Activated effector memory CD4-positive, alpha-beta T cell treated with Interleukin-2 at 50 U/mL for 16 hours (primary cell): ENCODE measurements around the gene P2RY6.

Experiments used
- DNase-seq: peaks from one replicate; pipeline ENCODE4 v3.0.0-alpha.2; 2020

The P2RY6 gene

GRCh38 chr11:73281796-73282660 is 9.9 kb downstream of the P2RY6 start:
- no peak for DNase-seq

- no peak for DNase-seq
Observed at GRCh38 chr11:73283276-73284000, 11.3 kb downstream of the P2RY6 start.

- no peak for DNase-seq
Observed at GRCh38 chr11:73284106-73284505, 12.0 kb downstream of the P2RY6 start.

- no peak for DNase-seq
Observed at GRCh38 chr11:73285721-73286120, 13.6 kb downstream of the P2RY6 start.

- no peak for DNase-seq
Observed at GRCh38 chr11:73286240-73286810, 14.2 kb downstream of the P2RY6 start.

GRCh38 chr11:73287400-73288101 is 15.4 kb downstream of the P2RY6 start:
- DNase-seq, result no peak

GRCh38 chr11:73288192-73288872 is 16.2 kb downstream of the P2RY6 start:
- DNase-seq, result no peak

- peak; percentile 15 for DNase-seq
Observed at GRCh38 chr11:73288873-73289707, 17.0 kb downstream of the P2RY6 start.

- DNase-seq, result no peak
Observed at GRCh38 chr11:73290536-73290935, 18.4 kb downstream of the P2RY6 start.

GRCh38 chr11:73291196-73291595 is 19.1 kb downstream of the P2RY6 start:
- DNase-seq, result no peak

GRCh38 chr11:73291781-73292524 is 19.8 kb downstream of the P2RY6 start:
- DNase-seq, result no peak

- DNase-seq, result no peak
Observed at GRCh38 chr11:73292525-73292894, 20.4 kb downstream of the P2RY6 start.

GRCh38 chr11:73293356-73293936 is 21.3 kb downstream of the P2RY6 start:
- no peak for DNase-seq

GRCh38 chr11:73294604-73295003 is 22.5 kb downstream of the P2RY6 start:
- DNase-seq, result no peak

- DNase-seq, result peak; percentile 48
Observed at GRCh38 chr11:73295241-73295995, 23.3 kb downstream of the P2RY6 start.

- DNase-seq, result no peak
Observed at GRCh38 chr11:73295996-73296318, 23.8 kb downstream of the P2RY6 start.

- no peak for DNase-seq
Observed at GRCh38 chr11:73296501-73297230, 24.5 kb downstream of the P2RY6 start.

GRCh38 chr11:73297231-73297590 is 25.1 kb downstream of the P2RY6 start:
- DNase-seq, result no peak

GRCh38 chr11:73297702-73298101 is 25.6 kb downstream of the P2RY6 start:
- no peak for DNase-seq
